SK-N-SH (cell line): ENCODE results near the gene C1GALT1. TPM values are rescaled to one million over a fixed set of nuclear protein-coding genes. Genes with fewer than 3 reads are reported as not detected.

Experiments used
- CTCF ChIA-PET: fragments of 300-600, 350-600 bp; formaldehyde crosslinking; extraction: SDS; loops from one replicate; lab custom pipeline; 2021; lab: Yijun Ruan, JAX
- POLR2A ChIA-PET: fragments of 350-600 bp; sonication (Branson Sonifier 250); formaldehyde crosslinking; extraction: SDS; loops from one replicate; lab custom pipeline; 2020; ENCODE audit warnings: antibody characterized with exemption, inconsistent platforms; lab: Yijun Ruan, JAX
- DNase-seq: peaks from one replicate; pipeline ENCODE4 v3.0.0; 2012
- H2AFZ ChIP-seq: fragments of 200-600 bp; sonication (generic); 2 replicates; pipeline ENCODE4 v1.8.1; 2016; ENCODE audit warnings: antibody characterized with exemption, mild to moderate bottlenecking, low read depth
- H3F3A ChIP-seq: fragments of 200-600 bp; sonication (generic); replicated peaks from 2 replicates; pipeline ENCODE3; 2016; ENCODE audit warnings: antibody characterized with exemption, mild to moderate bottlenecking; ENCODE audit not compliant: insufficient read depth
- H3K27ac ChIP-seq, 2 experiments: fragments of 200-500 bp in 1 of 2; fragments of 200-600 bp in 1 of 2; sonication (Bioruptor generic) in 1 of 2; sonication (generic), shearing (Covaris generic) in 1 of 2; 2 replicates each; pipeline versions ENCODE4 v1.5.1 to v1.6.1; 2014 to 2016; ENCODE audit warnings: low read depth in 2 of 2, inconsistent platforms in 1 of 2, low read length in 1 of 2, mild to moderate bottlenecking in 1 of 2, mixed read lengths in 1 of 2
- H3K27me3 ChIP-seq: fragments of 200-600 bp; sonication (generic), shearing (Covaris generic); 2 replicates; pipeline ENCODE4 v1.6.1; 2016; ENCODE audit warnings: mixed run types; ENCODE audit not compliant: insufficient read depth
- H3K36me3 ChIP-seq, 2 experiments: fragments of 200-500 bp in 1 of 2; fragments of 200-600 bp in 1 of 2; sonication (Bioruptor generic) in 1 of 2; sonication (generic) in 1 of 2; replicated peaks in 1 of 2; 2 replicates each; pipeline versions ENCODE3 to v1.5.1; 2014 to 2016; ENCODE audit warnings: low read length in 1 of 2, mild to moderate bottlenecking in 1 of 2; ENCODE audit not compliant: insufficient read depth in 2 of 2, control insufficient read depth in 1 of 2
- H3K4me1 ChIP-seq, 2 experiments: fragments of 200-500 bp in 1 of 2; fragments of 200-600 bp in 1 of 2; sonication (Bioruptor generic) in 1 of 2; sonication (generic), shearing (Covaris generic) in 1 of 2; 2 replicates each; pipeline versions ENCODE4 v1.5.1 to v1.6.1; 2014 to 2016; ENCODE audit warnings: low read depth in 1 of 2, low read length in 1 of 2, mixed run types in 1 of 2; ENCODE audit not compliant: insufficient read depth in 2 of 2, control insufficient read depth in 1 of 2
- H3K4me2 ChIP-seq: fragments of 200-600 bp; sonication (generic), shearing (Covaris generic); 2 replicates; pipeline ENCODE4 v1.6.1; 2017; ENCODE audit warnings: mixed run types
- H3K4me3 ChIP-seq, 2 experiments: fragments of 200-500 bp in 1 of 2; fragments of 200-600 bp in 1 of 2; sonication (Bioruptor generic) in 1 of 2; sonication (generic), shearing (Covaris generic) in 1 of 2; 2 replicates each; pipeline versions ENCODE4 v1.5.1 to v1.8.1; 2014 to 2016; ENCODE audit warnings: low read depth in 2 of 2, inconsistent platforms in 1 of 2, low read length in 1 of 2, mild to moderate bottlenecking in 1 of 2, mixed read lengths in 1 of 2, moderate library complexity in 1 of 2
- H3K79me2 ChIP-seq: fragments of 200-600 bp; sonication (generic); 2 replicates; pipeline ENCODE4 v1.8.1; 2017; ENCODE audit warnings: mild to moderate bottlenecking; ENCODE audit not compliant: insufficient read depth
- H3K9ac ChIP-seq: fragments of 200-600 bp; sonication (generic); 2 replicates; pipeline ENCODE4 v1.6.1; 2017; ENCODE audit warnings: mixed run types
- H3K9me2 ChIP-seq: fragments of 200-600 bp; sonication (generic); 2 replicates; pipeline ENCODE4 v1.6.1; 2017; ENCODE audit warnings: mixed run types
- H3K9me3 ChIP-seq: fragments of 200-600 bp; sonication (generic); 2 replicates; pipeline ENCODE4 v1.6.1; 2017; ENCODE audit warnings: mixed run types, mild to moderate bottlenecking, moderate library complexity
- H4K20me1 ChIP-seq: fragments of 200-600 bp; sonication (generic); 2 replicates; pipeline ENCODE4 v1.6.1; 2017; ENCODE audit warnings: mild to moderate bottlenecking, mixed run types; ENCODE audit not compliant: insufficient read depth
- ELF1 ChIP-seq: IDR thresholded peaks from 2 replicates; pipeline ENCODE4 v1.4.0; 2012
- EP300 ChIP-seq, 2 experiments: IDR thresholded peaks; 2 replicates each; pipeline versions ENCODE4 v1.4.0 to v1.6.1; 2012; ENCODE audit warnings: borderline replicate concordance in 1 of 2, low read depth in 1 of 2, low read length in 1 of 2
- EZH2phosphoT487 ChIP-seq: fragments of 200-600 bp; sonication (generic); IDR thresholded peaks from 2 replicates; pipeline ENCODE4 v1.6.1; 2017; ENCODE audit warnings: low read depth, mixed run types, mild to moderate bottlenecking, antibody characterized with exemption, moderate library complexity, borderline replicate concordance
- FOSL2 ChIP-seq: IDR thresholded peaks from 2 replicates; pipeline ENCODE4 v1.4.0; 2012; ENCODE audit warnings: low read depth, mild to moderate bottlenecking, moderate library complexity, borderline replicate concordance
- FOXJ3 ChIP-seq: sonication (generic); formaldehyde crosslinking; IDR thresholded peaks from 2 replicates; pipeline ENCODE4 v1.5.1; 2020; ENCODE audit warnings: mild to moderate bottlenecking, missing genetic modification reagents
- FOXM1 ChIP-seq: IDR thresholded peaks from 2 replicates; pipeline ENCODE4 v1.4.0; 2012; ENCODE audit warnings: low read depth, mild to moderate bottlenecking
- GATA2 ChIP-seq: sonication (generic); formaldehyde crosslinking; IDR thresholded peaks from 2 replicates; pipeline ENCODE4 v1.5.0; 2020; ENCODE audit warnings: mild to moderate bottlenecking, missing genetic modification reagents
- JUND ChIP-seq: IDR thresholded peaks from 2 replicates; pipeline ENCODE4 v1.4.0; 2012
- MEF2A ChIP-seq: IDR thresholded peaks from 2 replicates; pipeline ENCODE4 v1.4.0; 2012; ENCODE audit warnings: low read depth, borderline replicate concordance
- MXI1 ChIP-seq: IDR thresholded peaks from 2 replicates; pipeline ENCODE4 v1.6.1; 2012; ENCODE audit warnings: mild to moderate bottlenecking, low read depth, low read length, improper control_type of control experiment
- NRF1 ChIP-seq: IDR thresholded peaks from 2 replicates; pipeline ENCODE4 v1.6.1; 2012; ENCODE audit warnings: low read depth, mild to moderate bottlenecking, low read length
- POLR2AphosphoS5 ChIP-seq: IDR thresholded peaks from 2 replicates; pipeline ENCODE4 v1.6.1; 2012; ENCODE audit warnings: low read depth, low read length
- RAD21 ChIP-seq: IDR thresholded peaks from 2 replicates; pipeline ENCODE4 v1.6.1; 2012; ENCODE audit warnings: mild to moderate bottlenecking, low read length
- RCOR1 ChIP-seq: fragments of 150-350 bp; IDR thresholded peaks from 2 replicates; pipeline ENCODE4 v1.6.1; 2017; ENCODE audit warnings: antibody characterized with exemption, low read length
- REST ChIP-seq: IDR thresholded peaks from 2 replicates; pipeline ENCODE4 v1.6.1; 2012; ENCODE audit warnings: mild to moderate bottlenecking, low read depth, low read length, moderate library complexity
- RFX5 ChIP-seq: IDR thresholded peaks from 2 replicates; pipeline ENCODE4 v1.6.1; 2012; ENCODE audit warnings: mild to moderate bottlenecking, improper control_type of control experiment, low read length
- RXRA ChIP-seq: IDR thresholded peaks from 2 replicates; pipeline ENCODE4 v1.4.0; 2012; ENCODE audit warnings: low read depth, mild to moderate bottlenecking, borderline replicate concordance
- SIN3A ChIP-seq: IDR thresholded peaks from 2 replicates; pipeline ENCODE4 v1.6.1; 2012; ENCODE audit warnings: low read depth, mild to moderate bottlenecking, low read length, moderate library complexity, borderline replicate concordance
- SMC3 ChIP-seq: IDR thresholded peaks from 2 replicates; pipeline ENCODE4 v1.6.1; 2012; ENCODE audit warnings: low read depth, low read length, improper control_type of control experiment
- TAF1 ChIP-seq: IDR thresholded peaks from 2 replicates; pipeline ENCODE4 v1.6.1; 2012; ENCODE audit warnings: low read depth, mild to moderate bottlenecking, low read length, moderate library complexity, borderline replicate concordance
- USF1 ChIP-seq: IDR thresholded peaks from 2 replicates; pipeline ENCODE4 v1.4.0; 2012; ENCODE audit warnings: low read depth, borderline replicate concordance
- YY1 ChIP-seq: IDR thresholded peaks from 2 replicates; pipeline ENCODE4 v1.4.0; 2012; ENCODE audit warnings: low read depth, mild to moderate bottlenecking
- WGBS: methylation state at CpG from one replicate; pipeline ENCODE4 v1.1.6; 2017; ENCODE audit warnings: low lambda C conversion rate; 5-methylcytosine and 5-hydroxymethylcytosine counted together
- polyA plus RNA-seq, 3 experiments: library from polyadenylated mRNA; depleted of rRNA; stranded (reverse); fragments of >200 nt; gene quantifications; 2 replicates each; pipeline ENCODE4 v1.2.3, GENCODE V29; 2012
- TF ChIP-seq, protein P1 (sequence below): fragments of 200-600 bp; sonication (generic); IDR thresholded peaks from 2 replicates; pipeline ENCODE4 v1.6.1; 2017; ENCODE audit warnings: antibody characterized with exemption, mild to moderate bottlenecking, moderate library complexity
- TF ChIP-seq, protein P2 (sequence below): fragments of 150-350 bp; IDR thresholded peaks from 2 replicates; pipeline ENCODE4 v1.6.1; 2017; ENCODE audit warnings: antibody characterized with exemption, low read length, low read depth, borderline replicate concordance

Gene C1GALT1
- polyA plus RNA-seq, 1 of the 3 experiments (the other 2 are of a cell fraction): 15.2 TPM

DNA sequence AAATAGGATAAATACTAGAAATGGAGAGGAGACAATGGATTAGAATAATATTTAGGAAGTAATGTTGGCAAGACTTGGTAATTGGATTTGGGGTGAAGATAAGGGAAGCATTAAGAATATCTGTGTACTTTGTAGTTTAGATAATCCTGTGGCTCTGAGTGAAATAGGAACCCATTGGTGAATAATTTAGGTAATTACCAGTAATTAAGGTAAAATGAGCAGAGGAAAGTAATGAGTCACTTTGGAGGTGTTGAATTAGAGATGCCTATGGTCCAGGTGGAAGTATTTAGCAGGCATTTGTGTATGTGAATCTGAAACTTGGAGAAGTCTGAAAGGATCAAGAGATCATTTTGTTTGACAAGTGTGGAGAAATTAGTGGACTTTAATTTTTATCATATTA is 5.7 kb downstream of the C1GALT1 start:
- Histone ChIP-seq H3K4me2 (no peak overlapping the region), H3K9ac (no peak overlapping the region), H3K9me3 (no peaks in the 10 kb centered on the region; the same call in 1 of the 2 replicates), H3K36me3 (peaks cover 0 to 11% of the 10 kb centered on the region in 2 experiments), H2AFZ (no peak overlapping the region), H3K4me1 (peaks cover 14 to 23% of the 10 kb centered on the region in 2 experiments; a peak in 3 of 4 replicates), H3K79me2 (peaks cover 88% of the 10 kb centered on the region), H3K9me2 (no peaks in the 10 kb centered on the region), H3F3A (peaks cover 15% of the 10 kb centered on the region), H3K4me3 (no peak overlapping the region), H3K27ac (no peak overlapping the region; a peak in 1 of 4 replicates), H3K27me3 (no peaks in the 10 kb centered on the region), H4K20me1 (no peaks in the 10 kb centered on the region)
- TF ChIP-seq POLR2AphosphoS5 (no peak), SIN3A (no peak), GATA2 (no peak), USF1 (no peak), EZH2phosphoT487 (no peak), JUND (no peak), MXI1 (no peak), RXRA (no peak), YY1 (no peak), RAD21 (no peak), EP300 (IDR thresholded peaks at IDR 0.05; ENCODE audit: borderline replicate concordance in 1 of 2, low read depth in 1 of 2, low read length in 1 of 2) (no peak), FOXJ3 (no peak)
- TF ChIP-seq, protein P1, sequence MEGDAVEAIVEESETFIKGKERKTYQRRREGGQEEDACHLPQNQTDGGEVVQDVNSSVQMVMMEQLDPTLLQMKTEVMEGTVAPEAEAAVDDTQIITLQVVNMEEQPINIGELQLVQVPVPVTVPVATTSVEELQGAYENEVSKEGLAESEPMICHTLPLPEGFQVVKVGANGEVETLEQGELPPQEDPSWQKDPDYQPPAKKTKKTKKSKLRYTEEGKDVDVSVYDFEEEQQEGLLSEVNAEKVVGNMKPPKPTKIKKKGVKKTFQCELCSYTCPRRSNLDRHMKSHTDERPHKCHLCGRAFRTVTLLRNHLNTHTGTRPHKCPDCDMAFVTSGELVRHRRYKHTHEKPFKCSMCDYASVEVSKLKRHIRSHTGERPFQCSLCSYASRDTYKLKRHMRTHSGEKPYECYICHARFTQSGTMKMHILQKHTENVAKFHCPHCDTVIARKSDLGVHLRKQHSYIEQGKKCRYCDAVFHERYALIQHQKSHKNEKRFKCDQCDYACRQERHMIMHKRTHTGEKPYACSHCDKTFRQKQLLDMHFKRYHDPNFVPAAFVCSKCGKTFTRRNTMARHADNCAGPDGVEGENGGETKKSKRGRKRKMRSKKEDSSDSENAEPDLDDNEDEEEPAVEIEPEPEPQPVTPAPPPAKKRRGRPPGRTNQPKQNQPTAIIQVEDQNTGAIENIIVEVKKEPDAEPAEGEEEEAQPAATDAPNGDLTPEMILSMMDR: no peak
- ChIA-PET CTCF (no interaction called here), POLR2A (no interaction called here)
- no peak for DNase-seq

- Histone ChIP-seq H3K36me3 (peaks cover 0 to 11% of the 10 kb centered on the region in 2 experiments), H3K9me3 (no peaks in the 10 kb centered on the region; the same call in 1 of the 2 replicates), H3F3A (peaks cover 11% of the 10 kb centered on the region), H4K20me1 (no peaks in the 10 kb centered on the region), H3K27me3 (no peaks in the 10 kb centered on the region), H3K4me1 (peaks cover 14 to 23% of the 10 kb centered on the region in 2 experiments; a peak in 3 of 4 replicates), H2AFZ (no peak overlapping the region), H3K79me2 (peaks cover 88% of the 10 kb centered on the region), H3K4me3 (no peak overlapping the region), H3K27ac (no peak overlapping the region), H3K9me2 (no peaks in the 10 kb centered on the region), H3K4me2 (no peak overlapping the region), H3K9ac (no peak overlapping the region)
- ChIA-PET POLR2A (no interaction called here), CTCF (interaction anchor here (1.0 kb wide), 1 partner anchor 13 kb away, joined by 3 read pairs; no protein-coding TSS in a partner anchor)
- no peak for DNase-seq
- 93% methylated on average over 4 of the region's 4 CpGs for WGBS
- TF ChIP-seq NRF1 (no peak), FOSL2 (no peak), REST (no peak), ELF1 (no peak), RFX5 (no peak), MXI1 (no peak), YY1 (no peak), FOXM1 (no peak), MEF2A (no peak), RCOR1 (no peak), SMC3 (no peak), TAF1 (no peak)
- TF ChIP-seq, protein P2, sequence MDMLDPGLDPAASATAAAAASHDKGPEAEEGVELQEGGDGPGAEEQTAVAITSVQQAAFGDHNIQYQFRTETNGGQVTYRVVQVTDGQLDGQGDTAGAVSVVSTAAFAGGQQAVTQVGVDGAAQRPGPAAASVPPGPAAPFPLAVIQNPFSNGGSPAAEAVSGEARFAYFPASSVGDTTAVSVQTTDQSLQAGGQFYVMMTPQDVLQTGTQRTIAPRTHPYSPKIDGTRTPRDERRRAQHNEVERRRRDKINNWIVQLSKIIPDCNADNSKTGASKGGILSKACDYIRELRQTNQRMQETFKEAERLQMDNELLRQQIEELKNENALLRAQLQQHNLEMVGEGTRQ: no peak
These were observed 6.4 kb downstream of the C1GALT1 start for GRCh38 chr7:7188742-7189141.
